Muscle of leg (tissue), 11 donors: ENCODE measurements around the gene PSMD9. TPM values are rescaled to one million over a fixed set of nuclear protein-coding genes. Genes with fewer than 3 reads are reported as not detected.

Experiments
- DNase-seq: peaks from one replicate; pipeline ENCODE4 v3.0.0; 2013
- H3K27ac ChIP-seq: one replicate; pipeline ENCODE4 v1.5.1; 2013; ENCODE audit warnings: mild to moderate bottlenecking, low read length, control low read depth
- H3K27me3 ChIP-seq: one replicate; pipeline ENCODE4 v1.6.1; 2013; ENCODE audit warnings: low read length; ENCODE audit not compliant: control insufficient read depth, insufficient read depth
- H3K36me3 ChIP-seq: one replicate; pipeline ENCODE4 v1.6.1; 2013; ENCODE audit warnings: low read length; ENCODE audit not compliant: control insufficient read depth, insufficient read depth
- H3K4me1 ChIP-seq: one replicate; pipeline ENCODE4 v1.6.1; 2013; ENCODE audit warnings: low read length; ENCODE audit not compliant: control insufficient read depth, insufficient read depth
- H3K4me3 ChIP-seq: one replicate; pipeline ENCODE4 v1.5.1; 2013; ENCODE audit warnings: low read length, control low read depth
- H3K9me3 ChIP-seq: replicated peaks from 2 replicates; pipeline ENCODE4 v1.6.1; 2013; ENCODE audit warnings: low read depth, low read length; ENCODE audit not compliant: control insufficient read depth
- WGBS: methylation state at CpG from one replicate; pipeline ENCODE4 v1.1.5; 2013; ENCODE audit warnings: missing lambda C conversion rate; ENCODE audit not compliant: insufficient coverage; 5-methylcytosine and 5-hydroxymethylcytosine counted together
- polyA plus RNA-seq, 8 donors: library from polyadenylated mRNA; unstranded; fragments of 120-200 nt; gene quantifications; one replicate each; pipeline versions ENCODE4 v1.2.1 to v1.2.3, GENCODE V29; 2013; ENCODE audit warnings: inconsistent platforms in 1 of 8, low replicate concordance in 1 of 8; ENCODE audit not compliant: insufficient read length in 8 of 8, insufficient read depth in 1 of 8
- total RNA-seq: library from RNA; stranded (reverse); fragments of 120-200 nt; gene quantifications from one replicate; pipeline ENCODE4 v1.2.4, GENCODE V29; 2013

Gene PSMD9
- total and polyA plus RNA-seq, 9 donors = 42.9 to 55.9 (median 48.4) TPM

- no peaks in the 10 kb centered on the region for H3K4me1 ChIP-seq
- no peak overlapping the region for H3K27ac ChIP-seq
- no peaks in the 10 kb centered on the region for H3K36me3 ChIP-seq
- H3K27me3 ChIP-seq = no peaks in the 10 kb centered on the region
- no CpG with 5 or more reads among the region's 2 CpGs for WGBS
- H3K4me3 ChIP-seq = no peak overlapping the region
- H3K9me3 ChIP-seq = no peaks in the 10 kb centered on the region
- DNase-seq = no peak
Observed at GRCh38 chr12:121947981-121948380, 59.4 kb downstream of the PSMD9 start.

- Histone ChIP-seq H3K4me3 (no peak overlapping the region), H3K9me3 (no peaks in the 10 kb centered on the region), H3K4me1 (no peaks in the 10 kb centered on the region), H3K27me3 (no peaks in the 10 kb centered on the region), H3K27ac (no peak overlapping the region), H3K36me3 (no peaks in the 10 kb centered on the region)
- no peak for DNase-seq
- 76% methylated on average over 3 of the region's 4 CpGs for WGBS
Observed at GRCh38 chr12:121949648-121950397, 61.2 kb downstream of the PSMD9 start.

GRCh38 chr12:121953117-121953692 lies 64.6 kb downstream of the PSMD9 start:
- Histone ChIP-seq H3K27me3 (no peaks in the 10 kb centered on the region), H3K27ac (no peak overlapping the region), H3K4me3 (no peak overlapping the region), H3K36me3 (no peaks in the 10 kb centered on the region), H3K9me3 (no peaks in the 10 kb centered on the region), H3K4me1 (no peaks in the 10 kb centered on the region)
- no peak for DNase-seq
- WGBS = 80% methylated on average over 1 of the region's 4 CpGs

GRCh38 chr12:121953695-121954094 lies 65.1 kb downstream of the PSMD9 start:
- no peaks in the 10 kb centered on the region for H3K36me3 ChIP-seq
- no peaks in the 10 kb centered on the region for H3K9me3 ChIP-seq
- DNase-seq = no peak
- no peaks in the 10 kb centered on the region for H3K4me1 ChIP-seq
- WGBS = no CpG with 5 or more reads among the region's 3 CpGs
- no peak overlapping the region for H3K4me3 ChIP-seq
- H3K27ac ChIP-seq = no peak overlapping the region
- no peaks in the 10 kb centered on the region for H3K27me3 ChIP-seq

GRCh38 chr12:121955258-121956237 lies 67.0 kb downstream of the PSMD9 start:
- WGBS = 89% methylated on average over 12 of the region's 13 CpGs
- no peak overlapping the region for H3K27ac ChIP-seq
- H3K4me1 ChIP-seq = no peaks in the 10 kb centered on the region
- no peaks in the 10 kb centered on the region for H3K9me3 ChIP-seq
- peak; percentile 10 for DNase-seq
- H3K36me3 ChIP-seq = no peaks in the 10 kb centered on the region
- no peaks in the 10 kb centered on the region for H3K27me3 ChIP-seq
- H3K4me3 ChIP-seq = no peak overlapping the region

GRCh38 chr12:121957861-121958515 lies 69.4 kb downstream of the PSMD9 start:
- Histone ChIP-seq H3K4me1 (no peaks in the 10 kb centered on the region), H3K36me3 (no peaks in the 10 kb centered on the region), H3K27ac (no peak overlapping the region), H3K4me3 (no peak overlapping the region), H3K27me3 (no peaks in the 10 kb centered on the region), H3K9me3 (no peaks in the 10 kb centered on the region)
- no peak for DNase-seq
- WGBS = no CpG with 5 or more reads among the region's 6 CpGs

- WGBS = 34% methylated on average over 16 of the region's 21 CpGs
- Histone ChIP-seq H3K4me3 (no peak overlapping the region), H3K36me3 (no peaks in the 10 kb centered on the region), H3K27ac (no peak overlapping the region), H3K4me1 (no peaks in the 10 kb centered on the region), H3K27me3 (no peaks in the 10 kb centered on the region), H3K9me3 (no peaks in the 10 kb centered on the region)
- DNase-seq = no peak
Observed at GRCh38 chr12:121958541-121959240, 70.1 kb downstream of the PSMD9 start.

- Histone ChIP-seq H3K27me3 (no peaks in the 10 kb centered on the region), H3K27ac (no peak overlapping the region), H3K4me3 (no peak overlapping the region), H3K9me3 (no peaks in the 10 kb centered on the region), H3K4me1 (no peaks in the 10 kb centered on the region), H3K36me3 (no peaks in the 10 kb centered on the region)
- WGBS = 93% methylated on average over 5 of the region's 7 CpGs
- DNase-seq = no peak
Observed at GRCh38 chr12:121960541-121960940, 72.0 kb downstream of the PSMD9 start.

- no peak overlapping the region for H3K27ac ChIP-seq
- no peaks in the 10 kb centered on the region for H3K36me3 ChIP-seq
- H3K27me3 ChIP-seq = no peaks in the 10 kb centered on the region
- WGBS = 90% methylated on average over 1 of the region's 5 CpGs
- no peak for DNase-seq
- H3K4me3 ChIP-seq = no peak overlapping the region
- no peaks in the 10 kb centered on the region for H3K9me3 ChIP-seq
- no peaks in the 10 kb centered on the region for H3K4me1 ChIP-seq
Observed at GRCh38 chr12:121961195-121961879, 72.7 kb downstream of the PSMD9 start.
